Endothelial cell of umbilical vein (primary cell): ENCODE measurements around the gene CRABP1. TPM values are rescaled to one million over a fixed set of nuclear protein-coding genes. Genes with fewer than 3 reads are reported as not detected.

Experiments used
- BruUV-seq: library from RNA; stranded (reverse); fragments of 400-500 nt; replicated peaks from 2 replicates; lab custom pipeline; 2021; lab: Mats Ljungman, UMichigan
- CTCF ChIA-PET: fragments of 300-600, 350-600 bp; sonication (Branson Sonifier 250); formaldehyde crosslinking; loops from one replicate; lab custom pipeline; 2021; ENCODE audit warnings: antibody characterized with exemption, inconsistent platforms; lab: Charles Lee
- POLR2A ChIA-PET: fragments of 300-600, 350-600 bp; sonication (Branson Sonifier 250); formaldehyde crosslinking; loops from one replicate; lab custom pipeline; 2021; ENCODE audit warnings: antibody characterized with exemption, inconsistent platforms; lab: Charles Lee
- DNase-seq: peaks from one replicate; pipeline ENCODE4 v3.0.0-alpha.2; 2011; ENCODE audit warnings: low read depth, low spot score
- FAIRE-seq: peaks from 2 replicates; lab custom pipeline; 2011; peaks lifted over from hg19 to GRCh38; lab: Jason Lieb, UNC
- H2AFZ ChIP-seq: 2 replicates; pipeline ENCODE4 v1.6.0; 2012; ENCODE audit warnings: low read depth, low read length, control low read depth, inconsistent platforms
- H3K27ac ChIP-seq: 2 replicates; pipeline ENCODE4 v1.5.1; 2011; ENCODE audit warnings: low read depth, mild to moderate bottlenecking, control low read depth, low read length, moderate library complexity; ENCODE audit not compliant: insufficient read depth
- H3K27me3 ChIP-seq, 2 experiments: 2 replicates each; pipeline versions ENCODE4 v1.6.0 to v1.6.1; 2011; ENCODE audit warnings: low read length in 2 of 2, mixed read lengths in 1 of 2; ENCODE audit not compliant: control insufficient read depth in 2 of 2, insufficient read depth in 2 of 2
- H3K36me3 ChIP-seq, 2 experiments: 2 replicates in 1 of 2; 3 replicates in 1 of 2; pipeline ENCODE4 v1.5.1; 2011; ENCODE audit warnings: low read length in 2 of 2, mild to moderate bottlenecking in 1 of 2, moderate library complexity in 1 of 2; ENCODE audit not compliant: control insufficient read depth in 2 of 2, insufficient read depth in 2 of 2; ENCODE audit errors: extremely low read depth in 1 of 2
- H3K4me1 ChIP-seq: 3 replicates; pipeline ENCODE4 v1.5.1; 2011; ENCODE audit warnings: mild to moderate bottlenecking, low read length; ENCODE audit not compliant: control insufficient read depth, insufficient read depth; ENCODE audit errors: extremely low read depth
- H3K4me2 ChIP-seq: 2 replicates; pipeline ENCODE4 v1.6.1; 2011; ENCODE audit warnings: low read length, control low read depth, mixed read lengths; ENCODE audit not compliant: insufficient read depth
- H3K4me3 ChIP-seq, 3 experiments: fragments of 200-600 bp in 1 of 3; sonication (generic), shearing (Covaris generic) in 1 of 3; replicated peaks in 1 of 3; 2 replicates each; pipeline ENCODE4 v1.5.1; 2011 to 2016; ENCODE audit warnings: control low read depth in 3 of 3, low read length in 3 of 3, mild to moderate bottlenecking in 2 of 3, inconsistent platforms in 1 of 3, low read depth in 1 of 3, moderate library complexity in 1 of 3; ENCODE audit not compliant: insufficient read depth in 1 of 3
- H3K79me2 ChIP-seq: 2 replicates; pipeline ENCODE4 v1.6.0; 2012; ENCODE audit warnings: low read length, inconsistent platforms; ENCODE audit not compliant: control insufficient read depth, insufficient read depth
- H3K9ac ChIP-seq: replicated peaks from 2 replicates; pipeline ENCODE3; 2011; ENCODE audit warnings: low read length, control low read depth; ENCODE audit not compliant: insufficient read depth; ENCODE audit errors: extremely low read depth
- H3K9me1 ChIP-seq: replicated peaks from 3 replicates; pipeline ENCODE4 v1.6.0; 2011; ENCODE audit warnings: mild to moderate bottlenecking, low read length; ENCODE audit not compliant: control insufficient read depth, insufficient read depth; ENCODE audit errors: extremely low read depth
- H3K9me3 ChIP-seq: replicated peaks from 2 replicates; pipeline ENCODE4 v1.5.1; 2012; ENCODE audit warnings: low read length, inconsistent platforms; ENCODE audit not compliant: control insufficient read depth, insufficient read depth
- H4K20me1 ChIP-seq: replicated peaks from 2 replicates; pipeline ENCODE3; 2011; ENCODE audit warnings: mild to moderate bottlenecking, low read length; ENCODE audit not compliant: control insufficient read depth, insufficient read depth; ENCODE audit errors: extremely low read depth
- EZH2 ChIP-seq: IDR thresholded peaks from 2 replicates; pipeline ENCODE4 v1.6.1; 2012; ENCODE audit warnings: borderline replicate concordance, low read depth, mild to moderate bottlenecking, moderate library complexity, low read length, inconsistent platforms; ENCODE audit not compliant: severe bottlenecking
- FOS ChIP-seq: IDR thresholded peaks from 2 replicates; pipeline ENCODE4 v1.6.1; 2011; ENCODE audit warnings: mild to moderate bottlenecking, low read length, moderate library complexity, borderline replicate concordance; ENCODE audit not compliant: insufficient read depth
- GATA2 ChIP-seq: IDR thresholded peaks from 2 replicates; pipeline ENCODE4 v1.7.0; 2011; ENCODE audit warnings: low read depth, mild to moderate bottlenecking, moderate library complexity, mixed read lengths, low read length; ENCODE audit not compliant: insufficient read length, insufficient read depth
- JUN ChIP-seq: IDR thresholded peaks from 2 replicates; pipeline ENCODE4 v1.6.1; 2011; ENCODE audit warnings: borderline replicate concordance, low read depth; ENCODE audit not compliant: insufficient read length, insufficient read depth
- MYC ChIP-seq: IDR thresholded peaks from one replicate; pipeline ENCODE4 v1.6.1; 2011; ENCODE audit warnings: mild to moderate bottlenecking, low read depth, low read length
- POLR2A ChIP-seq: IDR thresholded peaks from 2 replicates; pipeline ENCODE4 v1.6.1; 2012; ENCODE audit warnings: low read depth, mild to moderate bottlenecking, control low read depth, low read length
- POLR2AphosphoS5 ChIP-seq: IDR thresholded peaks from 2 replicates; pipeline ENCODE4 v1.6.1; 2012; ENCODE audit warnings: low read depth, mild to moderate bottlenecking, control low read depth, low read length, moderate library complexity; ENCODE audit not compliant: insufficient read depth
- dilution Hi-C: fragments of 300-500 bp; cut with MboI; formaldehyde crosslinking; loops from one replicate; pipeline ENCODE4 v1.15.0; 2019; ENCODE audit warnings: low sequenced_read_pairs; ENCODE audit not compliant: extremely low pct_ligation_motif_present
- intact Hi-C: fragments of 100-400 bp; cut with micrococcal nuclease; formaldehyde crosslinking; loops from one replicate; pipeline ENCODE4 v1.10.0; 2022
- polyA plus RNA-seq, 4 experiments: library from polyadenylated mRNA; depleted of rRNA in 3 of 4; stranded (reverse) in 3 of 4; unstranded in 1 of 4; fragments of >200 nt; gene quantifications; 2 replicates each; pipeline versions ENCODE4 v1.2.1 to v1.2.3, GENCODE V29; 2011 to 2012; ENCODE audit warnings: missing spikeins in 1 of 4
- total RNA-seq: library from RNA; stranded (reverse); gene quantifications from 2 replicates; pipeline ENCODE4 v1.2.3, GENCODE V29; 2021
- TF ChIP-seq, protein P1 (sequence below): IDR thresholded peaks from 2 replicates; pipeline ENCODE4 v1.6.1; 2011; ENCODE audit not compliant: insufficient read depth, insufficient read length
- TF ChIP-seq, protein P2 (sequence below), 2 donors: IDR thresholded peaks; 1 replicate in 1 of 2; 2 replicates in 1 of 2; pipeline ENCODE4 v1.5.1; 2011; ENCODE audit warnings: low read length in 2 of 2, mild to moderate bottlenecking in 2 of 2, moderate library complexity in 2 of 2, control low read depth in 1 of 2, inconsistent platforms in 1 of 2, low read depth in 1 of 2; ENCODE audit not compliant: insufficient read depth in 1 of 2; ENCODE audit errors: extremely low read depth in 1 of 2

The CRABP1 gene
- total and polyA plus RNA-seq, 2 donors (not counting 3 experiments of a cell fraction or from before 2014, with no cell fraction given), result 0.11 TPM; not detected in 1

DNA sequence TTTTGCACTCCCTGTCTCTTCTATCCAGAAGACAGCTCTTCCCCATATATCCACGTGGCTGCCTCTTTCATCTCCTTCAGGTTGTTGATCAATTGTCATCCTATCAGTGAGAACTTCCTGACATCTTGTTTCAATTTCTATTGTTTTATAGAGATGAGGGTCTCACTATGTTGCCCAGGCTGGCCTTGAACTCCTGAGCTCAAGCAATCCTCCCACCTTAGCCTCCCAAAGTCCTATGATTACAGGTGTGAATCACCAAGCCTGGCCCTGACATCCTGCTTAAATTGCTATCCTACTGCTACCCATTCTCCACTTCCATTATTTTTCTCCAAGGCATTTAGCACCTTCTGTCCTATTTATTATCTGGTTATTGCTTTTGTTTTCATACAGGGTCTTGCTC lies 53.0 kb downstream of the CRABP1 start:
- no TSS peak for BruUV-seq
- ChIA-PET CTCF (interaction anchor here (1.0 to 1.3 kb wide), 2 partner anchors 18 to 30 kb away, joined by 3 to 5 read pairs; no protein-coding TSS in a partner anchor), POLR2A (no interaction called here)
- H2AFZ ChIP-seq, result no peak overlapping the region
- FAIRE-seq, result no peak
- H3K36me3 ChIP-seq, result no peaks in the 10 kb centered on the region
- no peaks in the 10 kb centered on the region for H3K4me1 ChIP-seq
- dilution Hi-C loops (no loop called here), intact Hi-C loops (no loop called here)
- no peak for DNase-seq
- H3K4me3 ChIP-seq, result no peak overlapping the region
- H3K9me1 ChIP-seq, result no peaks in the 10 kb centered on the region
- TF ChIP-seq FOS (no peak), POLR2AphosphoS5 (no peak), EZH2 (no peak), MYC (no peak)
- H3K27me3 ChIP-seq, result peaks cover 7 to 8% of the 10 kb centered on the region in 2 experiments
- no peaks in the 10 kb centered on the region for H3K9me3 ChIP-seq
- H3K4me2 ChIP-seq, result no peak overlapping the region
- no peak overlapping the region for H3K9ac ChIP-seq
- H4K20me1 ChIP-seq, result no peaks in the 10 kb centered on the region
- H3K27ac ChIP-seq, result no peak overlapping the region
- no peaks in the 10 kb centered on the region for H3K79me2 ChIP-seq

DNA sequence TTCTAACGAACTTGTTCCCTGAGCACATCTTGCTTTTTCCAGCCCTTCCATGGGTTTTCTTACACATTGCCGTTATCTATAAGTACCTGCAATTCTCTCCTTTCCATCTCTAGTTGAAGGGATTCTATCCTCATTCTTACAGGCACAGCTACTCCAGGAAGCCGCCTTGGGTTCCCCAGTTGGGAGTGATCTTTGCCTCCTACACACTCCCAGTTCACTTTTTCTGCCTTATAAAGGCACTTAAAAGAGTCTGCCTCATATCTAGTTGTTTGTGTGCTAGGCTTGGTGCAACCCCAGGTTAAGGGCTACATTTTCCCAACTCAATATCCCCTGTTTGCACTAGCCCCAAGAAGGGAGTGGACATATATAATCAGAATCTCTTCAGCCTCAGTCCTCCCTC lies 53.9 kb downstream of the CRABP1 start:
- H3K9me3 ChIP-seq, result no peaks in the 10 kb centered on the region
- CTCF ChIA-PET, result interaction anchor here (1.0 to 1.3 kb wide), 2 partner anchors 17 to 29 kb away, joined by 3 to 5 read pairs; no protein-coding TSS in a partner anchor
- H2AFZ ChIP-seq, result no peak overlapping the region
- dilution Hi-C loops, result no loop called here
- intact Hi-C loops, result no loop called here
- DNase-seq (no peak), FAIRE-seq (no peak)
- no peak overlapping the region for H3K4me2 ChIP-seq
- TF ChIP-seq JUN (no peak), POLR2A (no peak), POLR2AphosphoS5 (no peak), GATA2 (no peak), EZH2 (no peak), MYC (no peak), FOS (no peak)
- TF ChIP-seq, protein P1, sequence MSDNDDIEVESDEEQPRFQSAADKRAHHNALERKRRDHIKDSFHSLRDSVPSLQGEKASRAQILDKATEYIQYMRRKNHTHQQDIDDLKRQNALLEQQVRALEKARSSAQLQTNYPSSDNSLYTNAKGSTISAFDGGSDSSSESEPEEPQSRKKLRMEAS, result no peak
- TF ChIP-seq, protein P2, sequence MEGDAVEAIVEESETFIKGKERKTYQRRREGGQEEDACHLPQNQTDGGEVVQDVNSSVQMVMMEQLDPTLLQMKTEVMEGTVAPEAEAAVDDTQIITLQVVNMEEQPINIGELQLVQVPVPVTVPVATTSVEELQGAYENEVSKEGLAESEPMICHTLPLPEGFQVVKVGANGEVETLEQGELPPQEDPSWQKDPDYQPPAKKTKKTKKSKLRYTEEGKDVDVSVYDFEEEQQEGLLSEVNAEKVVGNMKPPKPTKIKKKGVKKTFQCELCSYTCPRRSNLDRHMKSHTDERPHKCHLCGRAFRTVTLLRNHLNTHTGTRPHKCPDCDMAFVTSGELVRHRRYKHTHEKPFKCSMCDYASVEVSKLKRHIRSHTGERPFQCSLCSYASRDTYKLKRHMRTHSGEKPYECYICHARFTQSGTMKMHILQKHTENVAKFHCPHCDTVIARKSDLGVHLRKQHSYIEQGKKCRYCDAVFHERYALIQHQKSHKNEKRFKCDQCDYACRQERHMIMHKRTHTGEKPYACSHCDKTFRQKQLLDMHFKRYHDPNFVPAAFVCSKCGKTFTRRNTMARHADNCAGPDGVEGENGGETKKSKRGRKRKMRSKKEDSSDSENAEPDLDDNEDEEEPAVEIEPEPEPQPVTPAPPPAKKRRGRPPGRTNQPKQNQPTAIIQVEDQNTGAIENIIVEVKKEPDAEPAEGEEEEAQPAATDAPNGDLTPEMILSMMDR (IDR thresholded peaks at IDR 0.05; ENCODE audit: extremely low read depth in 1 of 2, insufficient read depth in 1 of 2, low read depth in 1 of 2, low read length in 2 of 2), result no peak
- H4K20me1 ChIP-seq, result no peaks in the 10 kb centered on the region
- peaks cover 7 to 8% of the 10 kb centered on the region in 2 experiments for H3K27me3 ChIP-seq
- H3K9me1 ChIP-seq, result no peaks in the 10 kb centered on the region
- H3K27ac ChIP-seq, result no peak overlapping the region
- H3K9ac ChIP-seq, result no peak overlapping the region
- H3K36me3 ChIP-seq, result no peaks in the 10 kb centered on the region
- no TSS peak for BruUV-seq
- POLR2A ChIA-PET, result no interaction called here
- no peaks in the 10 kb centered on the region for H3K79me2 ChIP-seq
- no peaks in the 10 kb centered on the region for H3K4me1 ChIP-seq
- no peak overlapping the region for H3K4me3 ChIP-seq
